Keratinocyte (primary cell): ENCODE data around the gene TDRD1.

Experiments used
- EZH2 ChIP-seq: IDR thresholded peaks from one replicate; pipeline ENCODE4 v1.6.1; 2012; ENCODE audit warnings: inconsistent platforms, mild to moderate bottlenecking, low read length, moderate library complexity
- TF ChIP-seq, protein P1 (sequence below), 3 experiments: IDR thresholded peaks in 1 of 3; conservative IDR thresholded peaks in 1 of 3; optimal IDR thresholded peaks in 1 of 3; 2 replicates in 2 of 3; 3 replicates in 1 of 3; pipeline versions ENCODE3 to v1.5.1; 2011; ENCODE audit warnings: low read length in 3 of 3, mild to moderate bottlenecking in 3 of 3, moderate library complexity in 2 of 3, control low read depth in 1 of 3, inconsistent platforms in 1 of 3; ENCODE audit not compliant: insufficient read depth in 2 of 3; ENCODE audit errors: extremely low read depth in 1 of 3

- no peak for TF ChIP-seq EZH2
- TF ChIP-seq, protein P1, sequence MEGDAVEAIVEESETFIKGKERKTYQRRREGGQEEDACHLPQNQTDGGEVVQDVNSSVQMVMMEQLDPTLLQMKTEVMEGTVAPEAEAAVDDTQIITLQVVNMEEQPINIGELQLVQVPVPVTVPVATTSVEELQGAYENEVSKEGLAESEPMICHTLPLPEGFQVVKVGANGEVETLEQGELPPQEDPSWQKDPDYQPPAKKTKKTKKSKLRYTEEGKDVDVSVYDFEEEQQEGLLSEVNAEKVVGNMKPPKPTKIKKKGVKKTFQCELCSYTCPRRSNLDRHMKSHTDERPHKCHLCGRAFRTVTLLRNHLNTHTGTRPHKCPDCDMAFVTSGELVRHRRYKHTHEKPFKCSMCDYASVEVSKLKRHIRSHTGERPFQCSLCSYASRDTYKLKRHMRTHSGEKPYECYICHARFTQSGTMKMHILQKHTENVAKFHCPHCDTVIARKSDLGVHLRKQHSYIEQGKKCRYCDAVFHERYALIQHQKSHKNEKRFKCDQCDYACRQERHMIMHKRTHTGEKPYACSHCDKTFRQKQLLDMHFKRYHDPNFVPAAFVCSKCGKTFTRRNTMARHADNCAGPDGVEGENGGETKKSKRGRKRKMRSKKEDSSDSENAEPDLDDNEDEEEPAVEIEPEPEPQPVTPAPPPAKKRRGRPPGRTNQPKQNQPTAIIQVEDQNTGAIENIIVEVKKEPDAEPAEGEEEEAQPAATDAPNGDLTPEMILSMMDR (optimal IDR thresholded peaks at IDR 0.05 in 1 of 3, IDR thresholded peaks at IDR 0.05 in 1 of 3, conservative IDR thresholded peaks at IDR 0.05 in 1 of 3; ENCODE audit: extremely low read depth in 1 of 3, insufficient read depth in 2 of 3, low read length in 3 of 3), result no peak
Observed at GRCh38 chr10:114184276-114184675, 5.1 kb downstream of the TDRD1 start.
